Stimulated activated CD8-positive, alpha-beta memory T cell treated with anti-CD3 and anti-CD28 coated beads, Interleukin-15, amount 100 ng/mL, for 4 hours (primary cell): ENCODE data around the gene MYADML2.

ENCODE experiments used
- DNase-seq, 2 donors: peaks; one replicate each; pipeline ENCODE4 v3.0.0-alpha.2; 2020; ENCODE audit warnings: low read depth in 2 of 2

MYADML2 gene

DNA sequence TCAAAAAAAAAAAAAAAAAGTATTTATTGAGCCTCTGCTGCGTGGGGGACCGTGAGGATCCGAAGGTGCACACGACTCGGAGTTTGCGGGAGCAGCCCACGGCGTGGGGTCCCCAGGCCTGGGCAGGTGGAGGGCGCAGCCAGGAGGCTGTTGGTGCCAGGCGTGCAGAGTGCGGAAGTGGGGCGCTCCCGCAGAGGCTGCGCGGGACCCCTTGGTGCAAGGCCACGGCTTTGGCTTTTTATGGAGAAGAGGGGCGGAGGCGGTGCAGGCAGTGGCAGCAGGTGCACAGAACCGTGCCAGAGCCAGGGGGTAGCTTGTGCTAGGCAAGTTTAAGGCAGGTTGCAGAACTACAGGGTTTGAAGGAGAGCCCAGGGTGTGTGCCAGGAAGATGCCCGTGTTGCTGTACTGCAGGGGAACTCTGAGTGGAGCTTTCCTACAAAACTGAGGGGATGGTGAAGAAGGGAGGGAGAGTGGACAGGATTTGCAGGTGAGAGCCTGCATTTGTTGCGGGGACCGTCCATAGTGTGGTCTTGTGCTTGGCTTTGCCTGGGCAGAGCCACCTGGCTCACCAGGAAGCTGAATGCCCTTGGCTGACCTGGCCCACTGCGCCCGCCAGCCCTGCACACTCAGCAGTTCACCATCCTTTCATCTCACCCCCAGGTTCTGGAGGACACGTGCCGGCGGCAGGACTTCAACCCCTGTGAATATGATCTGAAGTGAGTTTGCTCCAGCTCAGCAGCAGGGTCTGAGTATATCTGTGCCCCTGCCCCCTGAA lies 31.7 kb upstream of the MYADML2 start:
- DNase-seq = no peak

GRCh38 chr17:81977211-81977808 lies 30.3 kb upstream of the MYADML2 start, which contains the start of gene ASPSCR1:
ASPSCR1 (plus strand) TSS chr17:81977629; CDS start chr17:81977647, 18 bp downstream.
- peak; percentile 75 to 79 for DNase-seq

DNA sequence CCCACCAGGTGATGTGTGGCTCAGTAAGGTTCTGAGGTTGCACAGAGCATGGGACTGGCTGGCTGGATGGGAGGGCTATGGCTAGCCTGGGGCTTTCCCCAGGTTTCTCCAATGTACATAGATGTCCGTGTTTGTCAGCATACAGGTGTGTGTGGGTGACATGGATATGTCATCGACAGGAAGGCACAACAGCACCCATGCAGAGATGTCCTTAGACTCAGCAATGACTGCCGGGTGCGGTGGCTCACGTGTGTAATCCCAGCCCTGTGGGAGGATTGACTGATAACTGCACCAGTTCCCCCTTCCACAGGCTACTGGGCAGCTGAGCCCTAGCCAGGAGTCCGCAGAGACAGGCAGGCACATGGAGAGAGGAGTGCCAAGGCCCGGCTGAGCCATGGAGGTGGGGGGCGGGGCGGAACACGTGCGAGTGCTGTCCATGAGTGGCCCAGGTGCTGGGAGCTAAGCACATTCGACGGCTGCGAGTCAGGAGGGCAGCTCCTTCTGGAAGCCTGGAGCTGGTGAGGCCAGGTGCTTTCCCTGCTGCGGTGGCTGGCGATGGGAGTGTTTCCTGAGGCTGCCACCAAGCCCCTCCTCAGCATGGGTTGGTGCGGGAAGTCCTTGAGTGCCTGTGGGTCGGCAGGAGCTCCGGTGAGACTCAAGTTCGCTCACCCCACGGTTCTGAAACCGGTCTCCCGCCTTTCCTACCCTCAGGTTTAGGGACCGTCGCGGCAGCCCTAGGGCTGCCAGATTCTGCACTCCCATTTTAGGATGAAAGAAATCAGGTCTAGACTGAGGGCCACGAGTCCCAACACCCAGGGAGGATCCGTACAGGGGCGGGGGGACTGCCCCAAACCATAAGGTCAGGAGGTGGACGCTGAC lies 29.5 kb upstream of the MYADML2 start:
- no peak for DNase-seq

DNA sequence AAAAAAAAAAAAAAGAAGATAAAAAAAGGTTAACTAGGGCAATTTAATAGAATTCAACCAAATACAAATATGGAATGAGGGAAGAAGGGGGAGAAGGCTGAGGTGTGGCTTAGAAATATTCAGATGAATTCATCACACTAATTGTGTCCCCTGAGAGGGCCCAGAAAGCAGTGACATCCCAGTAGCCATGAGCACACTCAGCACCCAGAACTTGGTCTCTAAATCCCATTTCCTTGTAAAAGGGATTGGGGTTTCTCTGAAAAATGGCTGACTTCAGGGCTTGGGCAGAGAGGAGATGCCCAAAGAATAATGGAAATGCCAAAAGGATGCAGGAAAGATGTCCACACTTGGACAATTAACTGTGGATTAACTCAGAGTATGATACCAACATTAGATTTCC lies 26.4 kb upstream of the MYADML2 start:
- no peak for DNase-seq

DNA sequence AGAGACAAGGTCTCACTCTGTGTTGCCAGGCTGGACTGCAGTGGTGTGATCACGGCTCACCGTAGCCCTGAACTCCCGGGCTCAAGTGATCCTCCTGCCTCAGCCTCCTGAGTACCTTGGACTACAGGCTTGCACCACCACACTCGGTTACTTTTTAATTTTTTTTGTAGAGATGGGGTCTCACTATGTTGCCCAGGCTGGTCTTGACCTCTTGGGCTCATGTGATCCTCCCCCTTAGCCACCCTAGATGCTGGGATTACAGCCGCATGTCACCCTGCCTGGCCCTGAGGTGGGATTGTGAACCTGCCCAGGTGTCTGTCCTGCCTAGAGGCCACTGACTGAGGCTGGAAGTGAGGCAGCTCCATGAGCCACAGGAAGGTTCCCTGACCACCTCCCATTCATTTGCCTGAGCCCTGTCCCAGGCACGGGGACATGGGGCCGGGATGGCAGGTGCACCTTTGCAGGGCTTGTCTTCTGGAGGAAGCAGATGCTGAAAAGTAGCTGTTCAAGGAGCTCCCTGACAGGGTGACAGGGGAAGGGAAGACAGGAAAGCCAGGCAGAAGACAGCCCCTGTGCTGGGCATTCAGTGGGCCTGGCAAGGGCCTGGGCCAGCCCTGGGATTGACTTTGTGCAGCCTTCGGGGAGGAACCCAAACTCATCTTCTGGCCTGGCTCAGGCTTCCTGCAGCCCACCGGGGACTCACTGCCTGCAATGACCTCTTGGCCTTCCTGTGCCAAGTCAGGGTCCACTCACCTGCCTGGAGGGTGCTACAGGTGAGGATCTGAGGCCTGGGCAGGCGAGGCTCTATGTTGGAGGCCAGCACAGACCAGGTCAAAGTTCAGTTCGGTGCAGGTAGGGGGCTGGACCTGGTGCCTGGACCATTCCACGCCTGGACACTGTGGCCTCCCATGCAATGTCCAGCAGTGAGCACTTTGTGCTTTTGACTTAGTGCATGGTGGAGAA lies 22.1 kb upstream of the MYADML2 start:
- DNase-seq = no peak

- no peak for DNase-seq
Measured at GRCh38 chr17:81968396-81968745, 21.3 kb upstream of the MYADML2 start.

- peak; percentile 81 for DNase-seq
Measured at GRCh38 chr17:81967533-81968395, 20.7 kb upstream of the MYADML2 start.

GRCh38 chr17:81967244-81967532 lies 20.2 kb upstream of the MYADML2 start:
- DNase-seq = no peak

- DNase-seq = no peak
Measured at GRCh38 chr17:81966343-81967243, 19.6 kb upstream of the MYADML2 start.

- DNase-seq = no peak
Measured at GRCh38 chr17:81964081-81964849, 17.2 kb upstream of the MYADML2 start.

DNA sequence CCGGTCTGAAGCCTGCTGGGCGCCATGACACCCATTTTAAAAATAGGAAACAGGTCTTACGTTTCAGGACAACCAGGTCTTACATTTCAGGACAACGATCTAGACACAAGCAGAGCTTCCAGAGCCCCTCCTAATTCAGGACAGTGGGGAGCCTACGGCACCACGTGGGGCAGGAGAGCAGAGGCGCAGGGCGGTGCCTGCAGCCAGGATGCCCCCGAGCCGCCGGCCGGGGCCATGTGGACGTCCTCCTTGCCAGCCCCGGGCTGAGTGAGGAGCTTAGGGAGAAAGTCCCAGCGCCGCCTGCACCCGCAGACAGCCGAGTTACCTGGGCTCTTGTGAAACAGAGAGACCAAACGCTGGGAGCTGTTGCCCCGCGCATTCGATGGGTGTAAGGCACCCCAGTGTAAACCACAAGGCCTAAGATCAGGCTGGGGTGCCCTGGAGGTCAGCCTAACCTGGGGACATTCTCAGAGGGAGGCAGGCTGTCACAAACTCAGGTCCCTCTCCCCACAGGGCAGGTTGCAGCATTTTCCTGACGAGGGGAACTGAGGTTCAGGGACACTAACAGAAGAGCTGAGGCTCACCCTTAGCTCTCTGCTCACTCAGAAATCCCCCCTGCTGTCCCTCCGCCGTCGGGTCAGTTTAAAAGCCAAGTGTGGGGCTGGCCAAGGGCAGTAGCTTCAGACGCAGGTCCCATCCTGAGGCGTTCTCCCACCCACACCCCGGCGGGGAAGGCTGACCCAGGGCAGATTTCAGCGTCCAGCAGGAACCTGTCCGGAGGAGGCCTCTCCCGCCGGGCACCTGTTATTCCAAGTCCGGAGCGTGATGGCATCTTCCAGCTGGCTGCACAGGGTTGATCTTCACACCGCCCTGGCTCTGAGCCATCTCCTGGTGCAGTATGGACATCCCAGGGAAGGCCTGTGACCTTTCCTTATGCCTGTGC lies 15.7 kb upstream of the MYADML2 start:
- DNase-seq = no peak

GRCh38 chr17:81961521-81962498 lies 14.8 kb upstream of the MYADML2 start:
- DNase-seq = no peak

DNA sequence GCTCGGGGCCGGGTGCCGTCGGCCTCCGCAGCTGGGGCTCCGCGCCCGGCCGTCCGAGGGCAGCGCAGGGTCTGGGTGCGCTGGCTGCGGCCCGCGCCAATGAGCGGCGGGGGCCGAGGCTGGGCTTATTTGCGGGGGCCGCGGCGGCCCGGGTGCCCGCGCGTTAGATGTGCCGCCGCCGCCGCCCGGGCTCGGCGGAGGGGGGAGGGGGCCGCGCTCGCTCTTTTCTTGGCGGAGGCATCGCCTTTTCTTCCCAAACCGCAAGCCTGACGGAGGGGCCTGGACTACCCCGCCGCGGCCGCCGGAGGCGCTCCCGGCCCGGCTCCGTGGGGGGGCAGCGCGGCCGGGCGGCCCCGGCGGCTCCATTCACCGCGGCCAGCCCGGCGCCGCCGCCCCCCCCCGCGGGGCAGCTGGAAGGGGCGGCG lies 14.1 kb upstream of the MYADML2 start, which contains the start of gene NOTUM:
NOTUM (minus strand) TSS at position 101 of the 425 bp plus-strand sequence. CDS start 278 bp downstream, outside the sequence.
- DNase-seq = no peak

DNA sequence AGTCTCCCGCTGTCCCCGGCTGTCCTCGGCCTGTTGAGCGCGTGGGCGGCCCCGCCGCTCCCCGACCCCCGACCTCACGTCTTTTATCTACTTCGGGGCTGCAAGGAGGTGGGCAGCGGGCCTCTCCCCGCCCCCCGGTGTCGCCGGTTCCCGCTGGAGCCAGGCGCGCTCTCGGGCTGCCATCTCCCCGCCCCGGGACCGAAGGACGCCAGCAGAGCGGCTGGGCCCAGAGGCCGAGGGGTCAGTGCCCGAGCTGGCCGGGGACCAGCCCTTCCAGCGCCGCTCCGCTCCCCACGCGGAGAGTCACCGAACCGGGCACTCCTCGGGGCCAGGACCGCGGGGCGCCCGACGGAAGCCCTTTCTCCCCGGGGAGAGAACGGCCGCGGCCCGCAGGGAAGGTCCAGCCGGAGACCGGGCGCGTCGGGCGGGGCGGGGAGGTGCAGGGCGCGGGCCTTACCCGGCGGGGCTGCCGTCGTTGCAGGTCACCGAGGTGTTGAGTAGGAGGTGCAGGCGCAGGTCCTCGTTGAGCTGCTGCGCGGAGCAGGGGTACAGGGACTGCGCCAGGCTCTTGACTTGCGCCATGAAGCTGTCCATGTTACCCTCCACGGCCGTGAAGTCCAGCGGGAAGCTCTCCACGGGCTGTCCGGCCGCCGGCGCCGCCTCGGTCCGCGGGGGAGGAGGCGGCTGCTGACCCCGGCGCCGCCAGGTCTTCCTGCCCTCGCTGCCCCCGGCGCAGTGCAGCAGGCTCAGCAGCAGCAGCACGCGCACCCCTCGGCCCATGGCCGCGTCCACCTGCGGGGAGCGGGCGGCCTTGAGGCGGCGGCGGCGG lies 13.3 kb upstream of the MYADML2 start:
- DNase-seq = no peak
